SU-DHL-6 (cell line): Measurements from ENCODE around the gene CLPTM1L.

Experiments
- CTCF ChIP-seq: fragments of 200-600 bp; sonication (generic); IDR thresholded peaks from one replicate; pipeline ENCODE4 v1.5.1; 2017; ENCODE audit warnings: antibody characterized with exemption, mild to moderate bottlenecking, low read length, moderate library complexity; ENCODE audit not compliant: insufficient read depth, poor library complexity, severe bottlenecking
- EZH2phosphoT487 ChIP-seq: fragments of 200-600 bp; sonication (generic), shearing (Covaris generic); conservative IDR thresholded peaks from 2 replicates; pipeline ENCODE4 v1.6.1; 2018; ENCODE audit warnings: mild to moderate bottlenecking, antibody characterized with exemption, low read length, moderate library complexity, mixed read lengths

- no peak for TF ChIP-seq CTCF
- TF ChIP-seq EZH2phosphoT487 = no peak
These were observed 23.3 kb upstream of the CLPTM1L start for GRCh38 chr5:1368236-1368635.
